Measurements from ENCODE around the gene CMTM4.

CMTM4 gene

GRCh38 chr16:66658860-66659190 lies 37.7 kb downstream of the CMTM4 start:
- TF ChIP-seq CTCF (IDR thresholded peaks at IDR 0.05; ENCODE audit: low read depth, low read length) = no peak
- no peak for DNase-seq (ENCODE audit: low read depth, low spot score)
- in situ Hi-C loops (cut with HindIII; ENCODE audit: low sequenced_read_pairs) = no loop called here
- H3K4me3 ChIP-seq (ENCODE audit: low read depth, low read length) = no peak overlapping the region

- in situ Hi-C loops (cut with HindIII; ENCODE audit: low sequenced_read_pairs) = no loop called here
- no peak for DNase-seq (ENCODE audit: low read depth, low spot score)
- TF ChIP-seq CTCF (IDR thresholded peaks at IDR 0.05; ENCODE audit: low read depth, low read length) = no peak
- no peak overlapping the region for H3K4me3 ChIP-seq (ENCODE audit: low read depth, low read length)
Observed at GRCh38 chr16:66658143-66658859, 38.2 kb downstream of the CMTM4 start.

GRCh38 chr16:66656547-66656946 lies 40.0 kb downstream of the CMTM4 start:
- in situ Hi-C loops (cut with HindIII; ENCODE audit: low sequenced_read_pairs) = no loop called here
- TF ChIP-seq CTCF (IDR thresholded peaks at IDR 0.05; ENCODE audit: low read depth, low read length) = no peak
- peak; percentile 20 for DNase-seq (ENCODE audit: low read depth, low spot score)
- no peak overlapping the region for H3K4me3 ChIP-seq (ENCODE audit: low read depth, low read length)

- in situ Hi-C loops (cut with HindIII; ENCODE audit: low sequenced_read_pairs) = no loop called here
- no peak for TF ChIP-seq CTCF (IDR thresholded peaks at IDR 0.05; ENCODE audit: low read depth, low read length)
- no peak for DNase-seq (ENCODE audit: low read depth, low spot score)
- no peak overlapping the region for H3K4me3 ChIP-seq (ENCODE audit: low read depth, low read length)
Observed at GRCh38 chr16:66653581-66654350, 42.8 kb downstream of the CMTM4 start.

DNA sequence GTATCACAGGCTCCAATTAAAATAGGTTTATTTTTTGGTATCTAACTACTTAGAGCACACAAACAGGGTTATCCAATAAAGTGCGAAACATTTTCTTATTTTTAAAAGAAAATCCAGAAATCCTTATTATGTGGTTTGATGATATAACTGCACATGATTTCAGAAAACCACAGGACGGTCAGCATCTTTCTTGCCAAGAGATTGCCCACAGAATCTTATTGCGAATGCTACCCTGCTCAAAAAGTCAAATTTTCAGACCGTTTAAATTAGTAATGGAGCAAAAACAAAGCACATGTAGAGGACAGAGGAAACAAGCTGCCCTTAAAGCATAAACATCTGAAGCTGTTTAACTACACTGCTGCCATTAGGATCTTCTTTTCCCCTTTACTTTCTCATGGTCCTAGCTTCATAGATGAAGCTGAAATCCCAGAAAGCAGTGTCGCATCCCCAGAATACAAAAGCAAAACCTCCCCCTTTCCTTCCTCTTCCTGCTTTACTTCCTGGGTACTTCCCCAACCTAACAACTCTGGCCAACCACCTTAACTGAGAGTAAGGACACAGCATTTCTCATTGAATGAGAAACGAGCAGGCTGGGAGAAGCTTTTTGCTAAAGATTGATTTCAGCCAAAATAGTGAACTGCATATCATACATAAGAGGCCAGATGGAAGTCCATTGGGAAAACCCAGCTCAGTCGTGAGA lies 43.7 kb downstream of the CMTM4 start:
- in situ Hi-C loops (cut with HindIII; ENCODE audit: low sequenced_read_pairs) = no loop called here
- peak; percentile 37 for DNase-seq (ENCODE audit: low read depth, low spot score)
- H3K4me3 ChIP-seq (ENCODE audit: low read depth, low read length) = no peak overlapping the region
- TF ChIP-seq CTCF (IDR thresholded peaks at IDR 0.05; ENCODE audit: low read depth, low read length) = no peak

GRCh38 chr16:66651965-66652364 lies 44.6 kb downstream of the CMTM4 start:
- in situ Hi-C loops (cut with HindIII; ENCODE audit: low sequenced_read_pairs) = no loop called here
- TF ChIP-seq CTCF (IDR thresholded peaks at IDR 0.05; ENCODE audit: low read depth, low read length) = no peak
- DNase-seq (ENCODE audit: low read depth, low spot score) = no peak
- H3K4me3 ChIP-seq (ENCODE audit: low read depth, low read length) = no peak overlapping the region
